HepG2 (cell line): ENCODE data around the gene CORO1C. TPM values are rescaled to one million over a fixed set of nuclear protein-coding genes. Genes with fewer than 3 reads are reported as not detected.
A peak's percentile ranks its signal among the peaks of the same experiment; 100 is the strongest.

Source experiments
- CAMTA2 ChIP-seq: sonication (generic); formaldehyde crosslinking; IDR thresholded peaks from 2 replicates; pipeline ENCODE4 v1.4.0; 2020; ENCODE audit warnings: mild to moderate bottlenecking, missing genetic modification reagents, borderline replicate concordance
- CENPT ChIP-seq: sonication (generic); formaldehyde crosslinking; IDR thresholded peaks from 2 replicates; pipeline ENCODE4 v1.8.0; 2022; ENCODE audit warnings: low read depth, mild to moderate bottlenecking, moderate library complexity, missing genetic modification reagents
- DR1 ChIP-seq: sonication (generic); formaldehyde crosslinking; IDR thresholded peaks from 2 replicates; pipeline ENCODE4 v1.8.0; 2021; ENCODE audit warnings: mild to moderate bottlenecking, missing genetic modification reagents, inconsistent platforms
- EHMT2 ChIP-seq: fragments of 200-600 bp; sonication (generic); IDR thresholded peaks from 2 replicates; pipeline ENCODE4 v1.7.0; 2017; ENCODE audit warnings: antibody characterized with exemption, low read depth, low read length, borderline replicate concordance
- ETV6 ChIP-seq: sonication (generic); formaldehyde crosslinking; conservative IDR thresholded peaks from 2 replicates; pipeline ENCODE4 v1.4.0; 2020; ENCODE audit warnings: missing genetic modification reagents
- GATA4 ChIP-seq: sonication (generic); IDR thresholded peaks from 2 replicates; pipeline ENCODE4 v1.6.1; 2016; ENCODE audit warnings: antibody characterized with exemption, low read depth, borderline replicate concordance
- HNF4G ChIP-seq, 2 experiments: sonication (generic) in 1 of 2; formaldehyde crosslinking in 1 of 2; IDR thresholded peaks; 2 replicates each; pipeline versions ENCODE4 v1.4.0 to v1.6.1; 2011 to 2020; ENCODE audit warnings: borderline replicate concordance in 2 of 2, low read depth in 2 of 2, mild to moderate bottlenecking in 2 of 2, low read length in 1 of 2, missing genetic modification reagents in 1 of 2, moderate library complexity in 1 of 2
- HNRNPLL ChIP-seq: fragments of 200-400 bp; formaldehyde crosslinking; IDR thresholded peaks from 2 replicates; pipeline ENCODE4 v1.6.1; 2017; ENCODE audit warnings: mild to moderate bottlenecking, low read depth, low read length; ENCODE audit not compliant: poor library complexity, severe bottlenecking
- JDP2 ChIP-seq: sonication (generic); formaldehyde crosslinking; IDR thresholded peaks from 2 replicates; pipeline ENCODE4 v1.8.1; 2022; ENCODE audit warnings: missing genetic modification reagents, borderline replicate concordance
- KAT2B ChIP-seq: fragments of 150-350 bp; IDR thresholded peaks from 2 replicates; pipeline ENCODE4 v1.6.1; 2014; ENCODE audit warnings: low read depth, low read length, borderline replicate concordance
- KMT2B ChIP-seq: IDR thresholded peaks from 2 replicates; pipeline ENCODE4 v1.6.1; 2016; ENCODE audit warnings: missing genetic modification reagents, missing compliant biosample characterization
- RARG ChIP-seq: sonication (generic); formaldehyde crosslinking; IDR thresholded peaks from 2 replicates; pipeline ENCODE4 v1.4.0; 2020; ENCODE audit warnings: low read depth, mild to moderate bottlenecking, missing genetic modification reagents
- SP140L ChIP-seq: sonication (generic); formaldehyde crosslinking; IDR thresholded peaks from 2 replicates; pipeline ENCODE4 v1.4.0; 2020; ENCODE audit warnings: missing genetic modification reagents, borderline replicate concordance
- TSC22D2 ChIP-seq: sonication (generic); formaldehyde crosslinking; IDR thresholded peaks from 2 replicates; pipeline ENCODE4 v1.5.1; 2020; ENCODE audit warnings: missing genetic modification reagents, mild to moderate bottlenecking, borderline replicate concordance
- polyA plus RNA-seq, 8 experiments: library from polyadenylated mRNA; depleted of rRNA in 3 of 8; stranded (reverse) in 7 of 8; unstranded in 1 of 8; fragments of >200 nt; fragmentation: Illumina TruSeq in 4 of 8; extraction: Trizol in 4 of 8; gene quantifications; 2 replicates each; pipeline versions ENCODE4 v1.2.1 to v1.2.3, GENCODE V29; 2011 to 2016; ENCODE audit warnings: low read depth in 4 of 8, missing spikeins in 1 of 8, mixed read lengths in 1 of 8; ENCODE audit not compliant: insufficient read depth in 1 of 8
- total RNA-seq, 5 experiments: library from RNA; depleted of rRNA; stranded (reverse); fragments of >200 nt; fragmentation: Illumina TruSeq; extraction: Trizol; gene quantifications; 2 replicates each; pipeline ENCODE4 v1.2.3, GENCODE V29; 2016; ENCODE audit warnings: low read depth in 1 of 5
- TF ChIP-seq, protein P1 (sequence below): IDR thresholded peaks from 2 replicates; pipeline ENCODE4 v1.6.1; 2016; ENCODE audit warnings: mild to moderate bottlenecking
- TF ChIP-seq, protein P2 (sequence below): sonication (generic); formaldehyde crosslinking; IDR thresholded peaks from 2 replicates; pipeline ENCODE4 v1.5.1; 2020; ENCODE audit warnings: missing genetic modification reagents, mild to moderate bottlenecking, borderline replicate concordance
- TF ChIP-seq, protein P3 (sequence below): sonication (generic); formaldehyde crosslinking; IDR thresholded peaks from 2 replicates; pipeline ENCODE4 v1.5.0; 2020; ENCODE audit warnings: mild to moderate bottlenecking, missing genetic modification reagents, moderate library complexity

The CORO1C gene
- total and polyA plus RNA-seq, 2 of the 13 experiments (the other 11 are each of a cell fraction or from before 2014, with no cell fraction given), result 73.7 to 131 TPM

DNA sequence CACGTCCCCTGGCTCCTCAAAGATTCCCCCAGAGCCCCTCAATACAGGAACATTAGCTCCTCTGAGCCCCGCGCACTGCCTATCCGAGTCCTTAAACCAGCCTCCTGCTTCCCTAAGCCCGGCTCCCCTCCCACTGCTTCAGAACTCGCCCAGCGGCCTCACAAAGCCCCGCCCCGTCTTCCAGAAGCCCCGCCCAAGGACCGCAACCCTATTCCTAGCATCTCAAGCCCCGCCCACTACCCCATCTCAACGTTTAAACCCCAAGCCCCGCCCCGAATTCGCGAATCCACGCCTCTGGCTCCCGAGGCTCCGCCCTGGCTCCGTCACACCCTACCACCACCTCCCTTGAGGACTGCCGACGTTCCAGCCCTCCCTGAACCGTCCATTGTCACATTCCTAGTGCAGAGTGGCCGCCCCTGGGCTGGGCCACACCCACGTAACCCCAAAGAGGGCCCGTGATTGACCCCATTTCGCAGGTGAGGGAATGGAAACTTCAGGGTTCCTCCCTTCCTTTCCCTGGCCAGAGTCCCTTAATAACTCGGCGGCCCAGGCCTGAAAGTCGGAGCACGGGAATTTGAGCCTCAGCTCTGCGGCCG lies 646 bp upstream of the CORO1C start (continued):
- TF ChIP-seq, protein P1, sequence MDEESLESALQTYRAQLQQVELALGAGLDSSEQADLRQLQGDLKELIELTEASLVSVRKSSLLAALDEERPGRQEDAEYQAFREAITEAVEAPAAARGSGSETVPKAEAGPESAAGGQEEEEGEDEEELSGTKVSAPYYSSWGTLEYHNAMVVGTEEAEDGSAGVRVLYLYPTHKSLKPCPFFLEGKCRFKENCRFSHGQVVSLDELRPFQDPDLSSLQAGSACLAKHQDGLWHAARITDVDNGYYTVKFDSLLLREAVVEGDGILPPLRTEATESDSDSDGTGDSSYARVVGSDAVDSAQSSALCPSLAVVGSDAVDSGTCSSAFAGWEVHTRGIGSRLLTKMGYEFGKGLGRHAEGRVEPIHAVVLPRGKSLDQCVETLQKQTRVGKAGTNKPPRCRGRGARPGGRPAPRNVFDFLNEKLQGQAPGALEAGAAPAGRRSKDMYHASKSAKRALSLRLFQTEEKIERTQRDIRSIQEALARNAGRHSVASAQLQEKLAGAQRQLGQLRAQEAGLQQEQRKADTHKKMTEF, result 0 out of 2 replicates have a peak, but pooled peaks have one; percentile 23
- no peak for TF ChIP-seq SP140L
- no peak for TF ChIP-seq ETV6 (CRISPR knock-in tag)
- no peak for TF ChIP-seq HNF4G (IDR thresholded peaks at IDR 0.05; ENCODE audit: borderline replicate concordance, low read depth, low read length)
- TF ChIP-seq HNF4G (CRISPR knock-in tag; IDR thresholded peaks at IDR 0.05; ENCODE audit: borderline replicate concordance, low read depth), result peak; percentile 25; the same call in 1 of the 2 replicates
- TF ChIP-seq, protein P2, sequence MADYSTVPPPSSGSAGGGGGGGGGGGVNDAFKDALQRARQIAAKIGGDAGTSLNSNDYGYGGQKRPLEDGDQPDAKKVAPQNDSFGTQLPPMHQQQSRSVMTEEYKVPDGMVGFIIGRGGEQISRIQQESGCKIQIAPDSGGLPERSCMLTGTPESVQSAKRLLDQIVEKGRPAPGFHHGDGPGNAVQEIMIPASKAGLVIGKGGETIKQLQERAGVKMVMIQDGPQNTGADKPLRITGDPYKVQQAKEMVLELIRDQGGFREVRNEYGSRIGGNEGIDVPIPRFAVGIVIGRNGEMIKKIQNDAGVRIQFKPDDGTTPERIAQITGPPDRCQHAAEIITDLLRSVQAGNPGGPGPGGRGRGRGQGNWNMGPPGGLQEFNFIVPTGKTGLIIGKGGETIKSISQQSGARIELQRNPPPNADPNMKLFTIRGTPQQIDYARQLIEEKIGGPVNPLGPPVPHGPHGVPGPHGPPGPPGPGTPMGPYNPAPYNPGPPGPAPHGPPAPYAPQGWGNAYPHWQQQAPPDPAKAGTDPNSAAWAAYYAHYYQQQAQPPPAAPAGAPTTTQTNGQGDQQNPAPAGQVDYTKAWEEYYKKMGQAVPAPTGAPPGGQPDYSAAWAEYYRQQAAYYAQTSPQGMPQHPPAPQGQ (CRISPR knock-in tag), result no peak
- TF ChIP-seq CENPT (CRISPR knock-in tag), result no peak
- no peak; the same call in 1 of the 2 replicates for TF ChIP-seq CAMTA2
- no peak for TF ChIP-seq EHMT2
- TF ChIP-seq, protein P3, sequence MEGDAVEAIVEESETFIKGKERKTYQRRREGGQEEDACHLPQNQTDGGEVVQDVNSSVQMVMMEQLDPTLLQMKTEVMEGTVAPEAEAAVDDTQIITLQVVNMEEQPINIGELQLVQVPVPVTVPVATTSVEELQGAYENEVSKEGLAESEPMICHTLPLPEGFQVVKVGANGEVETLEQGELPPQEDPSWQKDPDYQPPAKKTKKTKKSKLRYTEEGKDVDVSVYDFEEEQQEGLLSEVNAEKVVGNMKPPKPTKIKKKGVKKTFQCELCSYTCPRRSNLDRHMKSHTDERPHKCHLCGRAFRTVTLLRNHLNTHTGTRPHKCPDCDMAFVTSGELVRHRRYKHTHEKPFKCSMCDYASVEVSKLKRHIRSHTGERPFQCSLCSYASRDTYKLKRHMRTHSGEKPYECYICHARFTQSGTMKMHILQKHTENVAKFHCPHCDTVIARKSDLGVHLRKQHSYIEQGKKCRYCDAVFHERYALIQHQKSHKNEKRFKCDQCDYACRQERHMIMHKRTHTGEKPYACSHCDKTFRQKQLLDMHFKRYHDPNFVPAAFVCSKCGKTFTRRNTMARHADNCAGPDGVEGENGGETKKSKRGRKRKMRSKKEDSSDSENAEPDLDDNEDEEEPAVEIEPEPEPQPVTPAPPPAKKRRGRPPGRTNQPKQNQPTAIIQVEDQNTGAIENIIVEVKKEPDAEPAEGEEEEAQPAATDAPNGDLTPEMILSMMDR (CRISPR knock-in tag), result no peak
- no peak for TF ChIP-seq JDP2 (CRISPR knock-in tag)
- peak; percentile 73 for TF ChIP-seq HNRNPLL
- no peak for TF ChIP-seq TSC22D2 (CRISPR knock-in tag)
- peak; percentile 94 for TF ChIP-seq DR1
- TF ChIP-seq KMT2B (CRISPR knock-in tag), result no peak
- 0 out of 2 replicates have a peak, but pooled peaks have one; percentile 30 for TF ChIP-seq RARG
- TF ChIP-seq KAT2B, result no peak
- no peak for TF ChIP-seq GATA4
